Measurements from ENCODE around the gene ABLIM1.

ABLIM1 gene

GRCh38 chr10:114542373-114542772, 115.7 kb downstream of the ABLIM1 start:
- no peak for DNase-seq

- DNase-seq, result no peak
Measured at GRCh38 chr10:114541797-114542160, 116.3 kb downstream of the ABLIM1 start.

DNA sequence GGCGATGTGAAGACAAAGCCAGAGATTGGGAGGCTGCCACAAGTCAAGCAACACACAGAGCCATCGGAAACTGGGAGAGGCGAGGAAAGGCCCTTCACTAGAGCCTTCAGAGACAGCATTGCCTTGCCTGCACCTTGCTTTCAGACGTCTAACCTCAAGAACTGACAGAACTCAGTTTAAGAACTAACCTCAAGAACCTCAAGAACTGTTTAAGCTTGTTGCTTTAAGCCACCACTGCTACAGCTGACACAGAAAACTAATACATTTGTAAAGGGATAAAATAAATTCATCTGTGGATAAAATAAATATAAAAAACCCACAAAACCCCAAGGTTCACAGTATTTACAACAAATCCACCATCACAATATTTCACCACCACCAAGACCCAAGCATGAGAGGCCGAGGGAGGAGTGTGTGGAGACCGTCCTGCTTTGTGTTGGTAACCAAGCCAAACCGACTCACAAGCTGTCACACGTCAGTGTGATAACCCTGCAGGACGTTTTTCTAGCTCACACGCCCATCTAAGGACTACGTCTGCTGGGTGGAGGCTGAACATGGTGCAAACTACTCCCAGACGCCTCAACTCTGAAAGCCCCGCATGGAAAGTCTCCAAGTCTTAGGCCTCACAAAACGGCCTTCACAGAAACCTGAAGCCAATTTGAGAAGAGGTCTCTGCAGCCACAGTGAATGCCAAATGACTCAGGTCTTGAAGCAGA, 116.8 kb downstream of the ABLIM1 start:
- DNase-seq, result no peak

GRCh38 chr10:114540236-114540635, 117.8 kb downstream of the ABLIM1 start:
- DNase-seq, result no peak

DNA sequence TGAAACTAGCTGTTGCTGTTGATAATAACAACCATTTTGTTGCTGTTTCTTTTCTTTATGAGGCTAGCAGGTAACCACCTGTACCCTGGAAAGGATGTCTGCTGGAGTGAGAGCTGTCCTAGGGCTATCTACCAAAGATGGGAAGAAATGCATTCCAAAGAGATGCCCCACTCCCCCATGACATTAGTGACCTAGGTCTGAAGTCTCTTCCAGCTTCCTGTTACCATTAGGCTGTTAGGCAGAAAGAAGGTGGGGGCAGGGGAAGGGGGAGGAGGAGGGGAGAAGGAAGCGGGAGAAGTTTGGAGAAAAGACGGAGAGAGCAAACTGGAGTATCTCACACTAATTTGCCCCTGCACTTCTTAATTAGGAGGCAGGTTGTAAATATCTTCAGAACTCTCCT, 118.5 kb downstream of the ABLIM1 start:
- DNase-seq, result no peak

DNA sequence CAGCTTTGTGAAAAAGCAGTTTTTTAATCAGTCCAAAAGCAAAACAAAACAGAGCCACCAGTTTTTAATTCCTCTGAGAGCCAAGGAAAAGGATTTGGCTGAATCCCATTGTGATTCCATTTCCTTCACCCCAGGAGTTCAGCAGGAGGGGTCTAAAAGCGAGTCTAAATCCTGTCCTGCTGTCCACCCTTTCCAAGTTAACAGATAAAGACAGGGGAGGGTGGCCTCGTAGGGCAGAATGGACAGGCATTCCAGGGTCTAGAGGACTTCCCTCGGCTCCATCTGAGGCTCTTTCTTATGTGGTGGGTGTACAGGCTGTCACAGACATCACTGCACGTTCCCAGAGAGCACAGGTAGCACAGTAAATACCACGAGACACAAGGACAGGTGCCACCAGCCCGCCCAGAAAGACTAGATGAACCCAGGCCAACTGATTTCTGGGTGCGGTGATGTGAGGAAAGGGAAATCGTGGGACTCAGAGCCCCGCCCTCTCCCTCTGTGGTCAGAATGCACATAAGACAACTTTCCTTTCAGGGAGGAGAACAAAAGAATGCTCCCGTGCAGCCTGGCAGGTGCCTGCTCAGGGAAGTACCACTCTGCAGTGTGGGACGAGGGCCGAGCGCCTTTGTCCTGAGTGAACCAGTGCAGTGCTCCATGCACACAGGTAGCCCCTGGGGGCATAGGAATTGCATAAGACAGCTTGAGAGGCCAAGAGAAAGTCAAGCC, 119.7 kb downstream of the ABLIM1 start:
- DNase-seq, result no peak

GRCh38 chr10:114537736-114538135, 120.3 kb downstream of the ABLIM1 start:
- DNase-seq, result no peak

DNA sequence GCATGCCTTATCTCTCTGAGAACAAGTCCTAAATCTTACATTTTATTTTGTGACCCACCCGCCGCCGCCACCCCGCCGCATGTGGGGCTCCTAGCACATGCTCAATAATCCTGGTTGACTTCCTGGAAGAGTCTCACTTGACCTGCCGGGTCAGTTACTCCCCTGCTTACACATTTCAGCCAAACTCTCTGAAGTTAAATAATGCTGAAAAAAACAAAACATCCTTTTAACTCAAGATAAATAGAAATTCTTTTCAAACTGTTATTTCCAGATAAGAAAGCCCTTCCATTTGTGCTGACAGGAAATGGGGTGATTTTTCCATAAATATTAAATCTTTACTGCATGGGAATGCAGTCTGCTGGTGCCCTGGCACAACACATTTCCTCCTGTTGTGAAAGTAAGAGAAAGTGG, 123.5 kb downstream of the ABLIM1 start:
- DNase-seq, result no peak

DNA sequence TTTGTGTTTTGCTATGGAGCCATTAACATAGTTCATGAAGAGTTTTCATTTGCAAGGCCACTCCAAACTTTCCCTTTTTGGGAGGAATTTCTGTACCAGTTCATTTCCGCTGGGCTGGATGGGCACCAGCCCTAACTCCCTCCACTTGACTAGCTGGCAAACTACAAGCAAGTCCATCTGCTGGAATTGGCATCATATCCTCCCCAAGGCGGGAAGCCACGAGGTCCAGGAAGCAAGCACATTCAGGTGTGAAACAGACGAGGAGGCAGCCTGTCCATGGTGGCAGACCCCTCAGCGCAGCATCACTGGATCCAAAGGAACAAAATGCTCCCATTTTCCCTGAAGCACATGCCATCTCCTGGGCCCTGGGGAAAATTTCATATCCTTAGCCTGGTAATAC, 125.8 kb downstream of the ABLIM1 start:
- no peak for DNase-seq

- DNase-seq, result peak; percentile 84
Measured at GRCh38 chr10:114526504-114527238, 131.4 kb downstream of the ABLIM1 start.

DNA sequence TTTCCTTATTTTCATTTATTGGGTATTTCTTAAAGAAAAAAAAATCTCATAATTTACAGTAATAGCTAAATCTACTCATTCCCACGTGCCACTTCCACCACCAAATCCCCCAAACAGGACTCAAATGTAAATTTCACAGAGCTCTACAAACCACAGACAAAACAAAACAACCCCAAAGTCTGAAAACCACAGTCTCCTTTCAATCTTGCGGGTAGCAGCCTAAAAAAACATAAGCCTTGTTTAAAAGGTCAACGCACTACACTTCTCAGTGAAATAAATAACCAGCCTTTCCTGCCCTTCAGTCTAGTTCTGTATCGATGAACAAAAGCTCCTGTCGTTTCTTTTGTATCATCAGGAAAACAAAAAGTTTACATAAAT, 132.0 kb downstream of the ABLIM1 start:
- DNase-seq, result no peak

GRCh38 chr10:114525368-114525949, 132.6 kb downstream of the ABLIM1 start:
- no peak for DNase-seq

DNA sequence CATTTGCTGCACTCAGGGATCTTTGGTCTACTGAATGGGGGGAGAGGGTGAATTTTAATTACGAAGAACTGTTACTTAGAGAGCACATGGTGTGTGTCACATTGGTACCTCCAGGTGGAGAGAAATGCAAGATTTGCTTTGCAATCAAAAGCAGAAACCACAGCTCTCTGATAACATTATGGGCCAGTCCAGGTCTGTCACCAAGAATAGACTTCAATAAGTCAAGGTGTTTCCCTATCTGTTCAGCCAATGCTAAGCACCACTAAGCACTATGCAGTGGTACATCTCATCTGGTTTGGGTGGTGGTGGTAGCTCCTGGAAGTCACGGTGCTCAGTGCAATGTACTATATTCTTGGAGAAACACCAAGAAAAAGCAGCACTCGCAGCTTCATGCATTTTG, 134.2 kb downstream of the ABLIM1 start:
- DNase-seq, result no peak

GRCh38 chr10:114521255-114521654, 136.8 kb downstream of the ABLIM1 start:
- DNase-seq, result no peak

- DNase-seq, result no peak
Measured at GRCh38 chr10:114520453-114520852, 137.6 kb downstream of the ABLIM1 start.

DNA sequence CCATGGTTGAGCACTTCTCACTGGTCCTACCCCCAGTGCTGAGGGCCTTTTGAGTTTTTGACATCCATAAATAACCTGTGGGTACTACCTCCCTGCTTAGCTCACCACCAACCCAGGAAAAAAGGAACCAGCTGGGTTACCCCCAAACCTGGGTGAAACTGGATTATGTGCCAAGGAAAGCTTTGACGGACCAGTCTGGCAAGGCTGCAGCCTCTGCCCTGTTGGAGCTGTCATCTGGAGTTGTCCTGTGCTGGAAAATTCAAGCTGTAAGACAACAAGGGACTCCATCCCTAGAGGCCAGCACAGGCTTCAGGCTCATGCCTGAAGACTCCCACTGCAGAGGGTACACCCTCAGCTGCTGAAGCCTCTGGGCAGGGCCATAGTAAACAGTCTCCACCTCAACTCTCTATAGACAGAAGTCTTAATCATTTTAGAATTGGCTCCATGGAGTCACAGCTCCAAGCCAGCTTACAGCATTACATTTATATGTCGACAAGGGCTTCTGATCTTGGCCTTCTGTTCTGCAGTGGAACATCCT, 138.2 kb downstream of the ABLIM1 start:
- no peak for DNase-seq

DNA sequence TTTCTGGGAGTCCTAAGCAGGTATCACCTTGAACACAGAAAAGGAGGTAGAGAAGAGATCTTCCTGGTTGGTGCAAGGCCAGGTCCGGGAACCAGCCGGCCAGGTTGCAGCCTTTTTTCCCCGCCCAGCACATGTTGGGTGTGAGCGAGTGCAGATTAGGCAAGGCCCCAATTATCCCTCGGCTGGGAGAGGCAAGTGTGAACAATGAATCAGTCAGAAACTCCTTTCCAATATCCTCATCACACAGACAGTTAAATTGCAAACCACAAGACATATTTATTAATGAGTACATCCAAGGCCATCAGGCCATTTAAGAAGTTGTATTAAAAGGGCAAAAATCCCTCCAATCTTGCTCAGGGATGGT, 138.8 kb downstream of the ABLIM1 start:
- DNase-seq, result no peak

GRCh38 chr10:114518401-114519305, 139.4 kb downstream of the ABLIM1 start:
- no peak for DNase-seq

DNA sequence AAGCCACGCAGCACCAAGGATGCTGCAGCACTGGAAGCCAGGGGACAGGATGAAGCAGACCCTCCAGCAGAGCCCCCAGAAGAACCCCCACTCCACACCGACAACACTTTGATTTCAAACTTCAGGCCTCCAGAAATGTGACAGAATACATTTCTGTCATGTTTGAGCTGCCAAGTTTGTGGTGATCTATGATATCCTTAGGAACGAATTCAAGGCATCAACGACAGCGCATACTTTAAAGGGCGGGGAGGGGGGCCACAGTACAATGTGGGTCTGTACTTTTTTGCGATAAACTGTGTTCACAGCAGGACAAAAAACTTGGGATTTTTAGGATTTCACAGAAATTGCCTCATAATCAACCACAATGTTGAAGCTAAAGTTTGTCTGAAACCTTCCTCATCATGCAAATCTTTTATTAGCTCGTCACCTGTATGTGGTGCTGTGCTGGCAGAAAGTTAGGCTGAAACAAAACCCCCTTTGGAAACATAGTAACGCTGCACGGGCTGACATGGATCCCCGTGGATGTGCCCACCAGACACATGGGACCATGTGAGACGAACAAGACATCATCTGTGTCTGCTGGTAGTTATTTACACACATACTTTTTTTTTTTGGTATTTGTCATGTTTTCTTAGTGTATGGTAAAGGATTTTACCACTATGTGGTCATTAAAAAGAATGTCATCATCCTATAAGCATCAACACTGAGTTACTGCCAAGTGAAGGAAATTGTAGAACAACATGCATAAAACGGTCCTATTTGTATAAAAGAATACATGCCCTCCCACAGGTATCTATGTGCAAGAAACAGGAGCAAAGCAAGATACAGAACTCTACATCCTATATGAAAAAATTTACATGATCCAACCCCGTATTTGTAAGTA, 140.5 kb downstream of the ABLIM1 start:
- DNase-seq, result no peak

GRCh38 chr10:114516356-114516755, 141.7 kb downstream of the ABLIM1 start:
- DNase-seq, result no peak

DNA sequence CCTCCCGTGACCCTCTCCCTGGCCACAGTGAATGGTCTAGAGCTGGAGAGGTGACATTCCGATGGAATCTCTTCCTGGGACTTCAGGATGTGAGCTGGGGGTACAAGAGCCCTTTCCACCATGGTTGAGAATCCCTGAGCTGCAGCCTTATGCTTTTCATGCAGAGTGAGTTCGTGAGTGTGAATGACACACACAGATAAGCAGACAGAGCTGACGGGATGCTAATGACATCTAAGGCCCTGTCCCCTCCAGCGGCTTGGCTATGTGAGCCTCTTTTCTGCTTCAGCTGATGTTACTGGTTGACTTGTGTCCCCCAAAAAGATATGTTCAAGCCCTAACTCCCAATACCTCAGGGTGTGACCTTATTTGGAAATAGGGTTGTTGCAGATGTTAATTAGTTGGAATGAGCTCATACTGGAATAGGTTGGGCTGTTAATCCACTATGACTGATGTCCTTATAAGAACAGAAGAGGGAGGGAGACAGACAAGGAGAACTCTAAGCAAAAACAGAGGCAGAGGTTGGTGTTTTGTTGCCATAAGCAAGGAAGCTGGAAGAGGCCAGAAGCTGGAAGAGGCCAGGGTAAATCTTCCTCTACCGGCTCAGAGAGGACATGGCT, 142.7 kb downstream of the ABLIM1 start:
- DNase-seq, result no peak

All from OCI-M1 (cell line).